GM12872 (cell line): ENCODE measurements around the gene TSSK2.

Experiments
- TF ChIP-seq, protein P1 (sequence below): IDR thresholded peaks from 3 replicates; pipeline ENCODE4 v1.5.1; 2011; ENCODE audit warnings: low read depth, mild to moderate bottlenecking, low read length, moderate library complexity; ENCODE audit not compliant: insufficient read depth

The TSSK2 gene

DNA sequence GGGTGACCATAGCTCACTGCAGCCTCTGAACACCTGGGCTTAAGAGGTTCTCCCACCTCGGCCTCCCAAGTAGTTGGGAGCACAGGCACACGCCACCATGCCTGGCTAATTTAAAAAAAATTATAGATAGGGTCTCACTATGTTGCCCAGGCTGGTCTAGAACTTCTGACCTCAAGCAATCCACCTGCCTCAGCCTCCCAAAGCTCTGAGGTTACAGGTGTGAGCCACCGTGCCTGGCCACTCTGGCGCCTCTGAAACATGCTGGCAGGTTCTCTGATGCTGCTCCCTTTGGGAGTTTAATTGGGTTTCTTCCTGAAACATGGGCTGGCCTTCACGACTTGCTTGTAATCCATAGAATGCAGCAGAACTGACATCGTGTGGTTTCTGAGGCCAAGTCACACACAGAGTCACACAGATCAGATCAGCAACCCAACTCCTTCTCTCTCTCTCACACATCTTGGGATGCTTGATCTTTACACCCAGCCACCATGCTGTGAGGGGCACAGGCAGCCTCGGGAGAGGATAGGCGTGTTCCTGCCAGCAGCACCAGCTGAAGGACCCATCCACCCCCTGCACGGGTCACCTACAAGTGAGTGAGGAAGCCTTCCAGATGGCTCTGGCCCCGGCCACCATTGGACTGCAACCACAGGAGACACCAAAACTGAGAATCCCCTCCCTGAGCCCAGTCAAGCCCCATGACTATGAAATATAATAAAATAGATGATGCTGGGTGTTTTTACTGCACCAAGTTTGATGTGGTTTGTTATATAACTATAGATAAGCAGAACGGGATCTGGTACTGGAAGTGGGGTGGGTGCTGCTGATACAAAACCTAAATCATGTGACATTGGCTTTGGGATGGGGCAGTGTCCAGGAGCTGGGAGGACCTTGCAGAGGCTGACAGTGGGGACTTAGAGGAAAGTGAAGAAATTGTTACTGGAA lies 22.1 kb downstream of the TSSK2 start:
- TF ChIP-seq, protein P1, sequence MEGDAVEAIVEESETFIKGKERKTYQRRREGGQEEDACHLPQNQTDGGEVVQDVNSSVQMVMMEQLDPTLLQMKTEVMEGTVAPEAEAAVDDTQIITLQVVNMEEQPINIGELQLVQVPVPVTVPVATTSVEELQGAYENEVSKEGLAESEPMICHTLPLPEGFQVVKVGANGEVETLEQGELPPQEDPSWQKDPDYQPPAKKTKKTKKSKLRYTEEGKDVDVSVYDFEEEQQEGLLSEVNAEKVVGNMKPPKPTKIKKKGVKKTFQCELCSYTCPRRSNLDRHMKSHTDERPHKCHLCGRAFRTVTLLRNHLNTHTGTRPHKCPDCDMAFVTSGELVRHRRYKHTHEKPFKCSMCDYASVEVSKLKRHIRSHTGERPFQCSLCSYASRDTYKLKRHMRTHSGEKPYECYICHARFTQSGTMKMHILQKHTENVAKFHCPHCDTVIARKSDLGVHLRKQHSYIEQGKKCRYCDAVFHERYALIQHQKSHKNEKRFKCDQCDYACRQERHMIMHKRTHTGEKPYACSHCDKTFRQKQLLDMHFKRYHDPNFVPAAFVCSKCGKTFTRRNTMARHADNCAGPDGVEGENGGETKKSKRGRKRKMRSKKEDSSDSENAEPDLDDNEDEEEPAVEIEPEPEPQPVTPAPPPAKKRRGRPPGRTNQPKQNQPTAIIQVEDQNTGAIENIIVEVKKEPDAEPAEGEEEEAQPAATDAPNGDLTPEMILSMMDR, result no peak

DNA sequence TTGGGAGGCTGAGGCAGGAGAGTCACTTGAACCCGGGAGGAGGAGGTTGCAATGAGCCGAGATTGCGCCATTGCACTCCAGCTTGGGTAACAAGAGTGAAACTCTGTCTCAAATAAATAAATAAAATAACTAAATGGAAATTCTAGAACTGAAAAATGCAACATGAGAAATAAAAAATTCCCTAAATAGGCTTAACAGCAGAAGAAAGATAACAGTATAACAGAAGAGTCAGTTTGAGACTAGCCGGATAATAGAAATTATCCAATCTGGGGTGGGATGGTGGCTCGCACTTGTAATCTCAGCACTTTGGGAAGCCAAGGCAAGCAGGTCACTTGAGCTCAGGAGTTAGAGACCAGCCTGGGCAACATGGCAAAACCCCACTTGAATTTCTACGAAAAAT lies 33.3 kb downstream of the TSSK2 start:
- TF ChIP-seq, protein P1, result no peak

DNA sequence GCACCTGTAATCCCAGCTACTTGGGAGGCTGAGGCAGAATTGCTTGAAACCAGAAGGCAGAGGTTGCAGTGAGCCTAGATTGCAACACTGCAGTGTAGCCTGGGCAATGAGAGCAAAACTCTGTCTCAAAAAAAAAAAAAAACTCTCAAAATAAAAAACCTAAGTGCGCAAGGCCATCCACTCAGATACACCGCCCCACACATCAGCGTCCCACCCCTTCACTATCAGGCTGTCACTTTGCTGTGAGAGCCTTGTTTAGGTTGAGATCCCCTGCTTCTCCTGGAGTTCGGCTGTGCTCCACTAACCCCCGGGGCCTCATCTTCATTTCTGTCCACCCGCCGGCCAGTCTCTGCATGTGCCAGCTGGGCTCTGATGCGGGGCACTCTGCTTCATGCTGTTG lies 35.3 kb downstream of the TSSK2 start:
- TF ChIP-seq, protein P1, result no peak

DNA sequence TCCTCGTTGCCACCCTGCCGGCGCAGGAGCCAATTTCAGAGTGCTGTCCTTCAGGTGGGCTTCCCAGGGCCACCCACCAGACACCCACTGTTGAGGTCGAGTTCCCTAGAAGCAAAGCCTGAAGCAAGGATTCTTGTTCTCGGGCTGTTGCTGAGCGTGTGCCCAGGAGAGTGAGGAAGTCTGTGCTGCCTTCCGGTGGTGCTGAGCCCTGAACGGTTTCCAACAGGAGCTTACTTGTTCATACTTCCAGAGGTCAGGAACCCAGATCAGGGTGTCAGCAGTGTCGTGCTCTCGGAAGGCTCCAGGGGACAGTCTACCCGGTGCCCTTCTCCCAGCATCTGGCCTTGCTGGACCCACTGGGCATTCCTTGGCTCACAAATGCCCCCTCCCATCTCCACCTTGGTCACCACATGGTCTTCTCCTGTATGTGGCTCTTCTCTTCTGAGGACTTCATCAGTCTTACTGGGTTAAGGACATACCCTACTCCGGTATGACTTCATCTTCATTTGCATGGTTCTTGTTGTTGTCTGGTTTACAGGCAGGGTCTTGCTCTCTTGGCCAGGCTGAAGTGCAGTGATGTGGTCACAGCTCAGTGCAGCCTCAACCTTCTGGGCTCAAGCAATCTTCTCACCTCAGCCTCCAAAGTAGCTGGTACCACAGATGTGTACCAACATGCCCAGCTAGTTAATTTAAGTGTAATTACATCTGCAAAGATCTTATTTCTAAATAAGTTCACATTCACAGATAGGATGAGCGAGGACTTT lies 36.2 kb downstream of the TSSK2 start:
- TF ChIP-seq, protein P1, result no peak

DNA sequence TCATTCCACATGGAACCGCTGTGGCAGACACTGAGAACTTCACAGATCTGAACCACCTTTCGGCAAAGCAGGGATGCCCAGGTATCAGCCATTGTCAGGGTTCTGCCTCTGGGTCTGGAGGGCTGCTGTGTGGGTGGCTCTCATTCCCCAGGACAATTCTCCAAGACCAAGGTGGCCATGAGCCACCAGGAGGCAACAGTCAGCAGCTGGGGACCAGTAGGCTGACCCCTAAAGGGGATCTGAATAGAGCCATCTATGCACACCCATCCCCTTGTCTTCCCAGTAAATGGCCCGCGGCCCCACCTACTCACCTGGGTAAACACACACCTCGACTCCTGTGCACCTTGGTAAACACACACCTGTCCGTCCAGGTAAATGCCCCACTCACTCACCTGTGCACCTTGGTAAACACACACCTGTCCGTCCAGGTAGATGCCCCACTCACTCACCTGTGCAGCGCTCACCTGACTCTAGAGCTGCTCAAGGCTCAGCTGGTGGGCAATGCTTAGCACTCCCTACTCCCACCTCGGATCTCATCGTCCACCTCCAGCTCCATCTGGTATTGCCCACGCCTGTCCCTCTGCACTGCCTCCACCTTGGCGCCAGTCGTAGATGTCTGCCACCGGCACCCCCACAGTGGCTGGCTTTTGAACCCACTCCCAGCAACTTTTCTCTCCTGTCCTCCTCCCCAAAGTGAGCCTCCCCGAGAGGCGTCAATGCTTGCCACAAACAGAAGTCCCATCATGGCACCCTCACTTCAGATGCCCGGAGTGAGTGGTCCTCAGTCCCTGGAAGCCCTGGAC lies 37.2 kb downstream of the TSSK2 start:
- TF ChIP-seq, protein P1, result 0 out of 3 replicates have a peak, but pooled peaks have one; percentile 13

DNA sequence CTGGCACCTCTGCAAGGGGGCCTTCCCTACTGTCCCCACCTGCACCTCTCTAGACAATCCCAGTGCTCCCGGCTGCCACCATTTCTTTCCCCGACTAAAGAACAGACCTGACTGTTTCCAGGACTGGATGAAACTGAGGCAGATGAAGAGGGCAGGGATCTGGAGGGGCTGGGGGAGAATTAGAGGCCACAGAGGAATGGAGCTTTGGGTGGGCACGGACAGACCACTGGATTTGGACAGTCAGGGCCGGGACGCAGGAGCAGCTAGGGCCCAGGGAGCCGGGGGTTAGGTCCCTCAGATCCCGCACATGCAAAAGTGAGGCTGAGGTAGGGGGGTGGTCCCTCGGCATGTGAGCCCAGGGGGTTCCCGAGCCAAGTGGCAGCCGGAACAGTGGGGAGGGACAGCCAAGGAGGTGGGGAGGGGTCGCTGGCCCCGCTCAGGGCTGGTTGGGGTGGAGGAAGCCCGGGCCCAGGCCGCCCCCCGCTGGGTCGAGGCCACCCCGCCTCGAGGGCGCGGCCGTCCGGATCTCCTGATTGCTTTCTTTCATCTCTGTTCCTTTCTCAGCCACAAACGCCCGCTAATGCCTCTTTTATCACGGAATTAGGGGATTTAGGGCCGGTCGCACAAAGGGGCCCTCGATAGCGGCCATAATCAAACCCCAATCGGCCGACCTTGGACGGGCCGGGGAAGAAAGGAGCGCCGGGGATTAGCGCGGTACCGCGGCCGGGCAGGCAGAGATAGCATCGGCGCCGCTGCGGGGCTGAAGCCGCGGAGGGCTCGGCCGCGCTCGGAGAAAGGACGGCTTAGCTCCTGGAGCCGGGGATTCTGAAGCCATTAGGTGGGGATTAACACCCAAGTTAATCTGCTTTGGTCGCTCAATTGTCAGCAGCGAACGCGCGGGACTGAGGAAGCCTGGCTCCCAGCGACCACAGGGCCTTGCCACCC lies 38.2 kb downstream of the TSSK2 start:
- TF ChIP-seq, protein P1, result no peak
